ENCODE data around the gene KCNAB1.

- TF ChIP-seq CTCF (IDR thresholded peaks at IDR 0.05; ENCODE audit: insufficient read depth, low read length, poor library complexity, severe bottlenecking) (no peak), EZH2phosphoT487 (conservative IDR thresholded peaks at IDR 0.05; ENCODE audit: low read length) (no peak)
These were observed 21.8 kb upstream of the KCNAB1 start for GRCh38 chr3:156098437-156099035.
